CD4-positive, alpha-beta T cell treated with Interferon gamma for 1 hour (primary cell): ENCODE measurements around the gene KCND2.

Experiments used
- DNase-seq: peaks from one replicate; pipeline ENCODE4 v3.0.0-alpha.2; 2020

KCND2 gene

DNA sequence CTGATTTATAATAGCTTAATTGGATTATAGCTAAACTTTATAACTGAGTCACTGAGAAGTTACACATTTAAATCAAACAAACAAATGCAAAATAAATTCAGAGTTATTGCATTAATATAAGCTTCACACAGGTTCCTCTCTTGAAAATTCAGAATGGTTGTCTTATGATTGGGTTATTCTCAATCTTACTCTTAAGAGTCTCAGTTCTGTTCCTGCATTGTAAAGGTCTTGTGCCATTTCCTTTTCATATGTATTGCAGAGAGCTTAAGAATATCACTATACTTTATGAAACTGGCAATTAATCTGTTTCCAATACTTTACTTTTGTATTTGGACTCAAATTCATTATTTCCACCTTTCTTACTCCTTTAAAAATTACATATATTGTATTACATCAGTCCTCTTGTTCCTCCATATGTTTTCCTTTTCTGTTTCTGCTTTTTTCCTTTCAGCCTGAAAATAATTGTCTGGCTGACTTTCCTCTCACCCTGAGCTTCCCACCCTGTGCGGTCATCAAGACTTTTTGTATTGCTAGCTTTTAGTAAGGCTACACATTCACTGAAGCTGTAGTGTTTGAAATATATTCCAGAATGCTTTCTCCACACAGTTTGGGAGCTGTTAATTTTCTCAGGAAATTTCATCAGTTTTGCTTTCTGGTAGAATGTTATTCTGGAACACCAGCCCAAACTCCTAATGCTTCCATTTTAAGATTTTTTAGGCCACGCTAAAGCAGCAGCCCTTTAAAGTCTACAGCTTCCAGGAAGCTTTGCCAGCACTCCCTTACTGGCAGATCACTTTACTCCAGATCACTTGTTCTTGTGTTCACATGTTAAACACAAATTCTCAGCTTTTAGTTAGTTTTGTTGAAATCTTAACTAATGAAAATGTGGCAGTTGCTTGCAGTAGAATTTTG is 139.4 kb downstream of the KCND2 start:
- DNase-seq, result no peak

DNA sequence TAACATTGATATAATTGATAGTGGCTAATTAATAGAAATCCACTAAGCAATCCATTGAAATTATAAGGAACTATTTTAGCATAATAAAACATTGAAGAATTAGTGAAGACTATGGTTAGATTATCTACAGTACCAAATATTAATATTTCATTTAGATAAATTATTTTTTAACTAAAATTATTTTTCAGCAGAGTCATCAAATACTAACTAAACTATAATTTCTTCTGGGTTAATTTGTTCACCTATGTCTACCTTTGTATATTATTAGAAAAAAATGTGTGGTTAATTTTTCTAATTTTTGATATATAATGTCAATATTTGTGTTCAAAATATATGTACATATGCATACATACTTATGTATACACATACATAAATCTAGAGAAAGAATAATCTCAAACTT is 140.2 kb downstream of the KCND2 start:
- no peak for DNase-seq

DNA sequence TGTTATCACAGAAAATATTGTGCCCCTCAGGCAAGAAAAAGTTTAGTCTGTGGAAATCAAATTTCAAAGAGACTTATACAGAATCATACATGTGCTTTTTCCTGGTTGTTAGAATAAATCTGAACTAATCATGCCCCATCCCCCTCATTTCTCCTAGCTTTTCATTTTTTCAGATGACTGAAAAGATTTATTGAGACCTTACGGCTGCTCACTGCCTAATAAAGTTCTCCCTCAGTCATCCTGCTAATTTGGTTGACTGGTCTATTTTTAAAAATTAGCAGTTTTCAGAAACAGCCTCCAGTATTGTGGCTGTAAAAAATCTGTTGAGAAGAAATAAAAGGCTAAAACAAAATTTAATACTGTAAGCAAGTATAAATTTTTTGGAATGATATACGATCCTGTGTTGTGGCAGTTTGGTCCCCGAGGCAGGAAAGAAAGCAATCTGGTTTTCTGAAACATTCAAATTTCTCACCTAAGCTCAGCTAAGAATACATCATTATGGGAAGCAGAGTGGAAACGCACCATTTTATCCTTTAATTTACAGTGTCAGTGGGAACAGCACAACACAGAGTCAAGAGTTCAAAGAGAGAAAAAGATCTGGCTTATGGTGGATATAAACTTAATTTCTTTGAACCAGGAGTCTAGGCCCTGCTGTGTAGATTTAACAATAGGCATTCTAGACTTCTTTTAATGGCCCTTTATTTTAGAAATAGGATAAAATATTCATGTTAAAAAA is 144.4 kb downstream of the KCND2 start:
- DNase-seq, result no peak

DNA sequence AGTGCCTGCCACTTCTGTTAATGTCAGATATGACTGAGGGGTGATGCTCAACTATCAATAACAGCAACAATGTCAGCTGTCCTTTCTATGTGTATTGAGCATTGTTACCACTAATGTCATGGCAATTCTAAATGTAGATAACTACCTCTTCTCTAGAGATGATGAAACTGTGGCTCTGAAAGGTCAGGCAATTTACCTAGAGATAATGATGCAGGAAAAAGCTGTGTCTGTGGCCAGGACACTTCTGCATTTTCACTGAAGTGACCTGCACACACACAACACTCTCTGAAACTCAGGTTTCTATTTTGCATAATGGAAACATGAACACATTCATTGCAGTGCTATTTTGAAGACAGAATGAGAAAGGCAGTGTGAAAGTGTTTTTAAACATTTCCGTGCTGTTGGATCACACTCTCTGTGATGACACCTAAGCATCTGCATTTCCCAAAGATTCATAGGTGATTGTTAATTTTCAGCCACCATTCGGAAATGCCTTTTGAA is 148.2 kb downstream of the KCND2 start:
- no peak for DNase-seq

DNA sequence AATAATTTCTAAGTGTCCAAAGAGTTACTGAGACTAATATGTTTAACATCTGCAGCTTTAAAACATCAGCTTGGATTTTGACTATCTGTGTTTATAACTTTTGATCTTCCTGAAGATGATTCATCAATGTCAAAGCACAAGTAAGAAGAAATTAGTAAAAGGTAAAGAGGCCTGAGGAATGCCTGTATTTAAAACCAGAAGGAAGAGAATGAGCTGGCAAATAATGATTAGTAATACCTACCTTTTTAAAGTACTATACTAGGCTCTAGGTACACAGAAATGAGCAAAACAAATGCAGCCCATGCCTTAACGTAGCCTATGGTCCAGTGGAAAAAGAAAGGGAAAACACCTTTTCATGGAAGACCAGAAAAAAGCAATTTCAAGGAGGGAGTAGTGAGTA is 158.0 kb downstream of the KCND2 start:
- no peak for DNase-seq

DNA sequence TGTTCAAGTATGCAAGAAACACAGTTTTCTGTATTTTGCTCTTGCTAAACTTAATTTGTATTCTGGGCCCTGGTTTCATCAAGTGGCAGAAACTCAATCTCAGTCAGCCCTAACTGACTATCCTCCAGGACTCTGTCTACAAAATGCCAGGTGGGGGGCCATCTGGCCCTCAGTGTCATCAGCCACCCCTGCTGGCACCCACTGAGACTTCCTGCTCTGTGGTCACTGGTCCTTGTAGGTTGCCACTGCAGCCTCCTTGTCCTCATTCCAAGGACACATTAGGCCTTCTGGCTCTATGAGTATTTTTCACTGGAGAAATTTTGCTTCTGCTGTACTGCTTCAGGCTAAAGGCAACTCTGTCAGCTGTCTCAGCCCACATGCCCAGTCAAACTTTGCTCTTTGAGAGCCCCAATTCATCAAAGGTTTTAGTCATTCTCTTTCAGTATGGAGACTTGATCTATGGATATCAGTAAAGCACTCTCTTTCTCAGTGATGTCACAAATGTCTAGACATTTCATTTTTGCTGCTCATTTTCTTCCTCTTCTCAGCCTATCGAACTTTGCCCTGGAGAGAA is 163.6 kb downstream of the KCND2 start:
- DNase-seq, result no peak

DNA sequence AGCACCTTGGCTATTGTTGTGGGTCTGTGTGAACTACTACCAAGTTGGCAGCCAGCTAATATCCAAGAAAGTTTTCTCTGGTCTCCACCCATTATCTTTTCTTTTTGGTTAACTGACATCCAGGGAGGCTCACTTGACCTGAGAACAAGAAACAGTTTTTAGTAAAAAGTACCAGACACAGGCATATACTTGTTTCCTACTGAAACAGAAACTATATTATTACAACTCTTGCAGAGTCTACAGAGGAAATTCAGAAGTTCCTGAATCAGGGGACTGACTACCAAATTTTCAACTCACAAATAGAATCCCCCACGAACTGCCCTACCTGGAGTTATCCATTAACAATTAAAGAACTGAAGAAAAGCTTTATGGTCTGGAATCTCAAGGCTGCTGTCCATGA is 168.9 kb downstream of the KCND2 start:
- DNase-seq, result no peak

DNA sequence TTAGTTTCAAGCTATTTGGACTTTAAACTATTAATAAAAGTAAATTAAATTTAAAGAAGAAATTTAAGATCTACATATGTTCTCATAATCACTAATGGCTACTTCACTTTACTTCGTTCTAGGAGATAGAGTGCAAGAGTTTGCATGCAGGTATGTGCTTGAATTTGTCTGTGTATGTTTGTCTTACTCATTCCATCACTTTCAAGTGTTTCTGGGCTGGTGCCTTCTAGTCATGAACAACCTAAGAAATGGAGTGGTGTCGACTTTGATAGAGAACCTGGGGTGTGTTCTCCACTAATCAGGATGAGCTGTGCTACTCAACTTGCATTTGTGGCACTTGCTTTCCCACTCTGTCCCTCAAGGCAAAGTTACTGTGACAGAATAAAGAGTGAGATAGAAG is 169.9 kb downstream of the KCND2 start:
- no peak for DNase-seq

DNA sequence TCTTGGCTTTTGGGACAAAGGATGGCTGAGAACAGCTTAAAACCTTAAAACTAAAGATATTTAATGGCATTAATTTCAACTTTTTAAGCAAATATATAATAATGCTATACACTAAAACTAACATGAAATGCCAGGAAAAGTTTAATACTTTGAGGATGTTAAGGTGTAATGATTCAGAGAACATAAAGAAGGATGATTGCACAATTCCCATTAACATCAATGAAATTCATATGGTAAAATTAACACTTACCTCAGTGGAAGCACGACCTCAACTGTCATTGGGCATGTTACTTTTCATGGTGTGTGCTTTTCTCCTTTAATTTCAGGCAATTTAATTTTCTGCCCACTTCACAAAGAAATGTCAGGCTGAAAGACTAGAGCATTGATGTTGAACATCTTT is 171.7 kb downstream of the KCND2 start:
- no peak for DNase-seq

DNA sequence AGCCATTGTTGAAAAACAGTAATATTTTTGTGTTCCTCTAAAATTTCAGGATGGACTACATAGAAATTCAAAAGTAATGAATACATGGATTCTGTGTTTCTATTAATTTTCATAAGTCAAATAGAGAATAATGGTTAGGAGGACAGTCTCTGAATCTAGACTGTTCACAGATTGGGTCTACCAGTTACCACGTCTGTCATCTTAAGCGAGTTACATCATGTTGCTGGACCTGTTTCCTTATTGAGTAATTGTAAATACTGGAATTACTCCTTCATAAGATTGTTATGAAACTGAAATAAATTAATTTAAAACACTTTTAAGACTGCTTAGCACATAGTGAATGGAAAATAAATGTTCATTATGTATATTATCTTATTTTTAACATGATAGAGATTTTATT is 172.3 kb downstream of the KCND2 start:
- no peak for DNase-seq

DNA sequence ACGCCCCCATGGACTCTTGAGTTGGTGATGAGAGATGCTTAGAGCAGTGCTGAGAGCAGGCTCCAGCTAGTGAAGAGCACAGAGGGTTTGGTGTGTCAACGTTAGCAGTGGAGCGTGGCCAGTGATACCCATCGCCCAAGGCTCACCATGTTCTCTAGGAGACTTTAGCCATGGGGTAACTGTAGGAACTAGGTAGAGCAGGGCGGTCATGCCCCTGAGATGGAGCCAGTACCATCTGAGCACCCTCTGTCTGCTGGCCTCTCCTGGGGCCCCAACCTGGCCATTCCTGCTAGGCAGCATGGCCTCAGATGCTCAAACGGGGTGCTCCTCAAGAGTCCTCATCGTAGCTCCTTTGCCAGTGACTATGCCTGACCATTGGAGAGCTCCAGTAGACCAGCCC is 179.7 kb downstream of the KCND2 start:
- no peak for DNase-seq

DNA sequence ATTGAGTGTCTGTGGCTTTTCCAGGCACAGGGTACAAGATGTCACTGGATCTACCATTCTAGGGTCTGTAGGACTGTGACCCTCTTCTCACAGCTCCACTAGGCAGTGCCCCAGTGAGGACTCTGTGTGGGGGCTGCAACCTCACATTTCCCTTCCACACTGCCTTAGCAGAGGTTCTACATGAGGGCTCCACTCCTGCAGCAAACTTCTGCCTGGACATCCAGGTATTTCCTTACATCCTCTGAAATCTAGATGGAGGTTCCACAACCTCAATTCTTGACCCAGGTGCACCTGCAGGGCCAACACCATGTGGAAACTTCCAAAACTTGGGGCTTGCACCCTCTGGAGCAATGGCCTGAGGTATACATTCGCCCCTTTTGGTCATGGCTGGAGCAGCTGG is 183.7 kb downstream of the KCND2 start:
- DNase-seq, result no peak

DNA sequence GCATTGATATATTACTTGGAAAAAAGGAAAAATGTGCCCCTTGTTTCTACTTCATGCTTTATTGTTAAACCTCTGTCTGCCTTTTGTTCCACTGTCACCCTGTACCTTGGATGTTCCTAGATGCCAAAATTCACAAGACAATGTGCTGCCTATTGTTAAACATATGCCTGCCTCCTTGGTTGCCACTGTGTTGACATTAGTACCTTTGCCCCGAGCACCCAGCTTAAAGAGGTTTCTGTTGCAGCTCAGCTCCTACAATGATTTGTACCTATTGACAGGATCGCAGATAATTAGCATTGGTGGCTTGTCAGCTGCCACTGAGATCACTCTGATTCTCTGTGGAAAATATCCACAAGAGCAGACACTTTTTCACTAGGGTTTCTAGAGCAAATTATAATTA is 188.0 kb downstream of the KCND2 start:
- DNase-seq, result no peak

DNA sequence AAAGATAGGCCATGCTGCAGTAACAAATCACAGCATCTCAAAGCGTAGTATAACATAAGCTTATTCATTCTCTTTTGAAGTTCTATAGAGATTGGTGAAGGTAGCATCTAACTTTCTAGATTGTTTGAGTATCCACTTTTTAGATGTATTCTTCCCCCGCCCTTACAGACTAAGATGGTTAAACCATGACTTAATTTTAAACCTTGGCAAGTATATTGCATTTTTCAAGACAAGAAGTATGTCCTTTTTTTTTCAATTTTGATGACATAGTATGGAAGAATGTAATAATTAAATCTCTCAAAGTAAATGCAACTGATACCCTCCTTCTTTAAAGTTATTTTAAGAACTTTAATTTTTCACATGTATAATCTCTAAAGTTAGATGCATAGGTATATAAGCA is 190.0 kb downstream of the KCND2 start:
- no peak for DNase-seq

DNA sequence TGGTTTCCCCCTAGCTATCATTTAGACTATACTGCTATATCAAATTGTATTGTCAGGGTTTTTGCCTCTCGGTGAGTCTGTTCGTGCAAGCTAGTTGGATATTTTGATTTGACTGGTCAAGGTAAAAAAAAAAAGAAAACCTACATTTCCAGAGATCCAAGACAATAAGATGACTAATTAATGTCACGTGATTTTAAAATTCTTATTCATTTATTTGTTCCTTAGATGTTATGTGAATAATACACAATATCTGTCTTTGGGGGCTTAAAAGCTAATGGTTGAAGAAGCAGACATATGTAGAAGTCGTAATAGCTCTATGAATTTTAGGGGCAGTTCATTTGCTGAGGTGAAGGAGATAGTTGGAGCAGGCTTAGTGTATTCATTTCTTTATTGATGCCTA is 191.1 kb downstream of the KCND2 start:
- no peak for DNase-seq

DNA sequence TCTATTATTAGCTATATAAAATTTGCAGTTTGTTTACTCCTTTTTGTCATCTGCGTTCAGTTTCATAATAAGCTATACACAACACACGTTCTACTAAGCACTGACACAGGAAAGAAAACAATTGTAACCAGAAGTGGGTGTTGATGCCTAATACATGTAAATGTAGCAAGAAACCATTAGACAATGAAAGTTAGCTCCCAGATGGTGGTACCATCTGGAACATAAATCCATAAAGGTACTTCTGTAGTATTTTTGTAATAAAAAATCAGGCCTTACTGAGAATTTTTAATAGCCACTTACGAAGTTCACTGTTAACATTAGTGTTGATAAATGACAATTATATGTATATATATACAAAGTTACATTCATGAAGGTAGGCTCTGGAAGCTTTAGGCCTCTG is 194.7 kb downstream of the KCND2 start:
- no peak for DNase-seq

DNA sequence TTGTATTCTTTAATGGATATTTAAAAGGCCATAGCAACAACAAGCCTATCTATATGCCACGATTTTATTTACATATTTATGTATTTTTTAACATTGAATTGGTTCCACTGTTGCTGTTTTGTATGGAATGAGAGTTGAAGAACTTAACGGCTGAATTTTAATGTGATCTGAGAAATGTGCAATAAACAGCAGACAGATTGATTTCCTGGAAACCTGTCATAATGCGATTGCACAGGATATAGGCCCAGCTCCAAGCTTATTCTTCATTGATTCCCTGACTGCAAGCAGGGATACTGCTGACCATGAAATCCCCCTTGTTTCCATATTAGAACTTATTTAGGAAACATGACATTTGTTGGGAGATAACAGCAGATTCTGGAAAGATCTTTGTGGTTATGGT is 195.6 kb downstream of the KCND2 start:
- no peak for DNase-seq

DNA sequence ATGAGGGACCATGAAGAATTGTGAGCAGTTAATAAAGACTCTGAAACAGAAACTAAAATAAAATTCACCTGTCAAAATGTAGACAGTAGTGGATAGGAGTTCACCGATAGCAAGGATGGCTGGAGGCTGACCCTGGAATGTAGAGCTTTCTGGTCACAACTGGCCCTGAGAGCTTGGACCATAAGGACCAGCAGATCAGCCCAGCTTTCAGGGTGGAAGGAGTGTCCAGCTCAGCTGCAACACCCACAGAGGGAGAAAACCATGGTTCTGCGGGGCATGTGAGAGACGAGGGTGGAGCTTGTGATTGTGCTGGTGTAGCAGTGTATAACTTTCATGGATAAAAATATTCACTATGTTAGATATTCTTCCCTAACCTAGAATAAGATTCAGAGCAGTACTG is 199.9 kb downstream of the KCND2 start:
- DNase-seq, result no peak

DNA sequence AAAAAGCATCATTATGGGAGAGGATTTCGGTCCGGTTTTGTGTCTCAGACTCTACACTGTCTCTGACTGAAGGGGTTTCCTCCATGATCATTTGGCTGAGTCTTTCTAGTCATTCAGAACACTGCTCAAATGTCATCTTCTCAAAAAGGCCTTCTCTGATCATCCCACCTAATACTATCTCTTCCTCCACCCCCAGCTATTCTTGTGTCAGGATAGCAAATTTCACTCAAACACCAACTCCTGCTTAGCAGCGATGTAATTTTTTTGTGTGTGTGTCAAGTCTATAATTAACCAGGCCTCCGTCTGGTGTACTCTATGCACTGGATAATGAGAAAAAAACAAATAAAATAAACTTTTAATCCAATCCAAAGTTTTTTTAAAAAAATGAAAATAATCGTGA is 200.4 kb downstream of the KCND2 start:
- no peak for DNase-seq

DNA sequence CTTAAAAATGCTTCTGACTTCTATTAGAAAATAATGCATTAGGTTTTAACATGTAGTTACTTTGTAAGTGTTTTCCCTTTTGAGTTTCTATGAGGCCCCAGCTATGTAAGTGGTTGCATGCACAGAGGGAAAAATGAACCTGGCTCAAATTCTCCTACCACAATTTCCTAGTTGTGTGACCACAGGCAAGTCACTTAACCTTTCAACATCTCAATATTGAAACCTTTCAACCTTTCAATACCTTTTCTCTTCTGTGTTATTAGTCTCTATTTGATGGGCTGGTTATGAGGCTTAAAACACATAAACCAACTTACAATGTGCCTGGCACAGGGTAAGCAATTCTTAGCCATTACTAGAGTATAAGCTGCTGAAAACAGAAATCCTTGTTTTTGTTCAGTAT is 203.0 kb downstream of the KCND2 start:
- no peak for DNase-seq

DNA sequence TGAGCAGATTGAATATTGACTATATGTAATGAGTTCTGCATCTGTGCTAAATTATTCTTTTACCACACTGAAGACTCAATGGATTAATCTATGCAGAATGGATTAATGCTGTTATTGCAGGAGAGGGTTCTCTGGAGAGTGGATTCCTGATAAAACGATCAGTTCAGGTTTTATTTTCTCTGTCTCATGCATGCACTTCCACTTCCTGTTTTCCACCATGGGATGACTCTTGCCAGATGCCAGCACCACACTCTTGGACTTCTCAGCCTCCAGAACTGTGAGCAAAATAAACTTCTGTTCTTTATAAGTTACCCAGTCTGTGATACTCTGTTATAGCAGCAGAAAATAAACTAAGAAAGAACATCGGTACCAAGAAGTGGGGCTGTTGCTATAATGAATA is 207.5 kb downstream of the KCND2 start:
- DNase-seq, result no peak

DNA sequence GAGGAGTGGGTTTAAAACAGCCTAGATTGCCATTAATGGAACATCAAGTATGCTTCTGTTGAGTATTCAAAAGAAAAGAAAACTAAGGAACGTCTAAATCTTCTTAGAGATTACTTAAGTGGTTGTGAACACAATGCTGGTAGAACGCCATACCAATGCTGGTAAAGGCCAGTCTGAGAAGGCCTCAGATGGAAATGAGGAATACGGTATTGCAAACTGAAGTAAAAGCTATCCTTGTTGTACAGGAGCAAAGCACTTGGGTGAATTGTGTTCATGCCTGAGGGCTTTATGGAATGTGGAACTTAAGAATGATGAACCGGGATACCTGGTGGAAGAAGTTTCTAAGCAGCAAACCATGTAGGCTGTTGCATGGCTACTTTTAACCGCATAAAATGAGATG is 208.0 kb downstream of the KCND2 start:
- no peak for DNase-seq

DNA sequence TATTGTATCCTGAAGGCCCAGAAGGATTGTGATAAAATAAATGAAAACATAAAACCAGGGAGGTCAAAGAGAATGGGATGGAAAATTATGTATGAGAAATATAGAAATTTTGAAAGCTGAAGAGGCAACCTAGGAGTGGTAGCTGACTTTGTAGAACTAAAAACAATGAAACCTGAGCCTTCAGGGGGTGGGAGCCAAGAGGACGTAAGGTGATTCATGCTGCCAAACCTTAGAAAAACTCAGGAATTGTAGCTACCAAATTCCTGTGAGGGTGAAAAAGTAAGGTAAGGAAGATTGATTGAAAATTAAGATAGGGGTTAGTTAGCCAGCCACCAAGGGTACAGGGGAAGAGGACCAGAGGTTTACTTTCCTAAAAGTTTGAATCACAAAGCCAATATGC is 213.2 kb downstream of the KCND2 start:
- no peak for DNase-seq

DNA sequence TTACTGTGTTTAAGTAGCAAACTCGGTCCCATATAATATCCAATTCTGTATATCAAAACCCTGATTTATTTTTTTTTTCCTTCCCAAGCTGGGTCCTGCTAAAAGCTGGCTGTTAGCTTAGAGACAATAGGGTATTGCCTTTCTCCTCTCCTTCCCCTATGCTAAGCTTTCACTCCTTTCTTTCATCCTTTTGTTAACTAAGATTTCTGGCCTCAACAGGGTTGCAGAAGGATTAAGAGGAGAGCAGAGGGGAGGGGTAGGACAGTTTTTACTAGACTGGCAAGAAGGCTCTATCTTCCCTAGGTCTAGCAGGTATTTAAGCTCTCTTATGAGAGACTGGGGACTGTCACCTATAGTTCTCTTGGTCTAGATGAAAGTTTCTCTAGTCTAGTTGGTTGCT is 229.2 kb downstream of the KCND2 start:
- DNase-seq, result no peak
